ENCODE measurements around the gene ZBTB25.

DNA sequence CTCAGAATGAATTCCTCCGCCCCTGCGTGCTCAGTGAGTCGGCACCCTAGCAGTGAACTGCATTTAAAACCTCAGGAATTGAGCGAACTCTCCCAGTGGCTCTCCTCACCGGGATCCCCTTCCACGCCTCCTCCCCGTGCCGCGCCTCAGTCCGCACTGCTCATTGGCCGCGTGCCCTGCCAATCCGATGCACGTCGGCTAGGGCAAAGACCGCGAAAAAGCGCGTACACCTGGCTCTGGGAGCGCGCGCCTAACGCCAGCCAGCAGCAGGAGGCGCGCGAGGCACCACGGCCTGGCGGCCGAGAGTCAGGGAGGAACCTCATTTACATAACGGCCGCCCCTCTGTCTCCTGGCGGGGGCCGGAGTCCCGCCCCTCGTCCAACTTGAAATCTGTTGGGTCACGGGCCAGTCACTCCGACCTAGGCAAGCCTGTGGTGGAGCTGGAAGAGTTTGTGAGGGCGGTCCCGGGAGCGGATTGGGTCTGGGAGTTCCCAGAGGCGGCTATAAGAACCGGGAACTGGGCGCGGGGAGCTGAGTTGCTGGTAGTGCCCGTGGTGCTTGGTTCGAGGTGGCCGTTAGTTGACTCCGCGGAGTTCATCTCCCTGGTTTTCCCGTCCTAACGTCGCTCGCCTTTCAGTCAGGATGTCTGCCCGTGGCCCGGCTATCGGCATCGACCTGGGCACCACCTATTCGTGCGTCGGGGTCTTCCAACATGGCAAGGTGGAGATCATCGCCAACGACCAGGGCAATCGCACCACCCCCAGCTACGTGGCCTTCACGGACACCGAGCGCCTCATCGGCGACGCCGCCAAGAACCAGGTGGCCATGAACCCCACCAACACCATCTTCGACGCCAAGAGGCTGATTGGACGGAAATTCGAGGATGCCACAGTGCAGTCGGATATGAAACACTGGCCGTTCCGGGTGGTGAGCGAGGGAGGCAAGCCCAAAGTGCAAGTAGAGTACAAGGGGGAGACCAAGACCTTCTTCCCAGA, 36.9 kb upstream of the ZBTB25 start, which contains the start of gene HSPA2:
- TF ChIP-seq CTCF (IDR thresholded peaks at IDR 0.05) (peak; percentile 63 to 92 (median 80)), POLR2A (IDR thresholded peaks at IDR 0.05) (peak; percentile 79 to 92)

Data from adrenal gland (tissue), 5 donors.